Activated T-cell treated with anti-CD3 and anti-CD28 coated beads for 24 hours (primary cell): ENCODE results near the gene CDAN1.

Experiments used
- DNase-seq: peaks from one replicate; pipeline ENCODE4 v3.0.0-alpha.2; 2020; ENCODE audit warnings: low read depth

Gene CDAN1

GRCh38 chr15:42735382-42736165 lies 1.4 kb downstream of the CDAN1 start:
- DNase-seq, result no peak

- no peak for DNase-seq
Measured at GRCh38 chr15:42734076-42734672, 2.8 kb downstream of the CDAN1 start.

GRCh38 chr15:42733027-42733426 lies 3.9 kb downstream of the CDAN1 start:
- no peak for DNase-seq

GRCh38 chr15:42732095-42732827 lies 4.7 kb downstream of the CDAN1 start:
- no peak for DNase-seq

GRCh38 chr15:42731461-42731860 lies 5.5 kb downstream of the CDAN1 start:
- no peak for DNase-seq

- DNase-seq, result no peak
Measured at GRCh38 chr15:42730536-42730935, 6.4 kb downstream of the CDAN1 start.

- DNase-seq, result no peak
Measured at GRCh38 chr15:42730135-42730534, 6.8 kb downstream of the CDAN1 start.

- no peak for DNase-seq
Measured at GRCh38 chr15:42729409-42729808, 7.5 kb downstream of the CDAN1 start.

GRCh38 chr15:42728972-42729371 lies 8.0 kb downstream of the CDAN1 start:
- no peak for DNase-seq

- DNase-seq, result no peak
Measured at GRCh38 chr15:42728560-42728959, 8.4 kb downstream of the CDAN1 start.

- no peak for DNase-seq
Measured at GRCh38 chr15:42727750-42728381, 9.1 kb downstream of the CDAN1 start.

- no peak for DNase-seq
Measured at GRCh38 chr15:42726114-42726513, 10.8 kb downstream of the CDAN1 start.

- DNase-seq, result no peak
Measured at GRCh38 chr15:42725331-42725903, 11.5 kb downstream of the CDAN1 start.

- no peak for DNase-seq
Measured at GRCh38 chr15:42724276-42724675, 12.7 kb downstream of the CDAN1 start.

GRCh38 chr15:42723068-42723467 lies 13.9 kb downstream of the CDAN1 start:
- no peak for DNase-seq

- no peak for DNase-seq
Measured at GRCh38 chr15:42721916-42722315, 15.0 kb downstream of the CDAN1 start.

GRCh38 chr15:42721016-42721415 lies 15.9 kb downstream of the CDAN1 start:
- DNase-seq, result no peak

GRCh38 chr15:42720071-42720470 lies 16.9 kb downstream of the CDAN1 start:
- no peak for DNase-seq

- no peak for DNase-seq
Measured at GRCh38 chr15:42719043-42719442, 17.9 kb downstream of the CDAN1 start.

- no peak for DNase-seq
Measured at GRCh38 chr15:42716626-42717025, 20.3 kb downstream of the CDAN1 start.

GRCh38 chr15:42716125-42716524 lies 20.8 kb downstream of the CDAN1 start:
- DNase-seq, result no peak

GRCh38 chr15:42712584-42712983 lies 24.3 kb downstream of the CDAN1 start:
- DNase-seq, result no peak
